ENCODE measurements around the gene DNM1. TPM values are rescaled to one million over a fixed set of nuclear protein-coding genes. Genes with fewer than 3 reads are reported as not detected.
"Not testable (repeated sequence)": the region's sequence is repeated elsewhere in the genome, so short reads cannot be mapped to it uniquely, and the experiment has no call there.

Gene DNM1
- total RNA-seq, 4 donors from 2014 or later: 8.6 to 22.3 (median 14.4) TPM

DNA sequence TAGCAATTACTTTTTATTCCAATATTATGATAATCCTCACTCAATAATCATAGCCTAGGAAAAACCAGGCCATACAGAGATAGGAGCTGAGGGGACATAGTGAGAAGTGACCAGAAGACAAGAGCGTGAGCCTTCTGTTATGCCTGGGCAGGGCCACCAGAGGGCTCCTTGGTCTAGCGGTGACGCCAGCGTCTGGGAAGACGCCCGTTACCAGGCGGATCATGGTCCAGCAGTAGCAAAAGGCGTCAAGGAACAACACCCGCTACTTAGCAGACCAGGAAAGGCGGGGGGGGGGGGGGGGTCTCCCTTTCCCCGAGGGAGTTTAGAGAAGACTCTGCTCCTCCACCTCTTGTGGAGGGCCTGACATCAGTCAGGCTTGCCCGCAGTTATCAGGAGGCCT, 21.7 kb upstream of the DNM1 start:
- H3K4me1 ChIP-seq, H3K4me3 ChIP-seq, H3K9me3 ChIP-seq, ATAC-seq, H3K27ac ChIP-seq, H3K27me3 ChIP-seq: not testable (repeated sequence)
- WGBS, 2 donors (ENCODE audit: low coverage in 1 of 2): 14 to 33% methylated on average over 2 of the region's 12 CpGs
- TF ChIP-seq, protein P1, sequence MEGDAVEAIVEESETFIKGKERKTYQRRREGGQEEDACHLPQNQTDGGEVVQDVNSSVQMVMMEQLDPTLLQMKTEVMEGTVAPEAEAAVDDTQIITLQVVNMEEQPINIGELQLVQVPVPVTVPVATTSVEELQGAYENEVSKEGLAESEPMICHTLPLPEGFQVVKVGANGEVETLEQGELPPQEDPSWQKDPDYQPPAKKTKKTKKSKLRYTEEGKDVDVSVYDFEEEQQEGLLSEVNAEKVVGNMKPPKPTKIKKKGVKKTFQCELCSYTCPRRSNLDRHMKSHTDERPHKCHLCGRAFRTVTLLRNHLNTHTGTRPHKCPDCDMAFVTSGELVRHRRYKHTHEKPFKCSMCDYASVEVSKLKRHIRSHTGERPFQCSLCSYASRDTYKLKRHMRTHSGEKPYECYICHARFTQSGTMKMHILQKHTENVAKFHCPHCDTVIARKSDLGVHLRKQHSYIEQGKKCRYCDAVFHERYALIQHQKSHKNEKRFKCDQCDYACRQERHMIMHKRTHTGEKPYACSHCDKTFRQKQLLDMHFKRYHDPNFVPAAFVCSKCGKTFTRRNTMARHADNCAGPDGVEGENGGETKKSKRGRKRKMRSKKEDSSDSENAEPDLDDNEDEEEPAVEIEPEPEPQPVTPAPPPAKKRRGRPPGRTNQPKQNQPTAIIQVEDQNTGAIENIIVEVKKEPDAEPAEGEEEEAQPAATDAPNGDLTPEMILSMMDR (IDR thresholded peaks at IDR 0.05): peak in 3 of 4 experiments; percentile 54 to 73 (median 56)
- peaks cover 0 to 89% of the 10 kb centered on the region in 2 donors for H3K36me3 ChIP-seq

DNA sequence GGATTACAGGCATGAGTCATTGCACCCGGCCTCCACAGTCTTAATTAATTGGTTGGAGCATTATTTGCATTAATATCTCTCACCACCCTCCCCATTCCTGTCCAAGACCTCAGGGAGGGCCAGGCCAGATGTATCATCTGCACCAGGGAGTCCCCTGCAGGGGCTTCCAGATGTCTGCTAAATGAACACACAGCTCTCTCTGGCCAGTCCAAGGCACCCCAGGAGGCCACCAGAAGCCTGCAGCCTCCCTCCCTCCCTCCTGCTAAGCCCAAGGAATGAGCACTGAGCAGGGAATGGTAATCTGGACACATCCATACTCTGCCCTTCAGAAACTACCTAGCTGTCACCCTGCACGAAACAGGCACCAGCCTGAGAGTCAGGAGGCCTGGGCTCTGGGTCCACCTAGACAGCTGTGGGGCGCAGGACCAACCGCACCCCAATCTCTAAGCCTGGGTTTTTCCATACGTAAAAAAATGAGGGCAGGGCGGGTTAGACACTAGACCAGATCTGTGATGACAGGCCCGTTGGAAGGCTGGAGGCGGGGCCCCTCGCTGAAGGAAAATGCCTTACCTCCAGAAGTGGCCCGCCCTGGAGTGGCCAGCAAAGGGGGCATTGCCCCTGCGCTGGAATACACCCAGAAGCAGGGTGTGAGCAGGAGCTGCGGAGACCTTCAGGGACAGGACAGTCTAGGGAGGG, 20.1 kb upstream of the DNM1 start:
- TF ChIP-seq, protein P1 (IDR thresholded peaks at IDR 0.05): no peak
- TF ChIP-seq EP300 (IDR thresholded peaks at IDR 0.05): no peak
- TF ChIP-seq POLR2AphosphoS5 (IDR thresholded peaks at IDR 0.05): no peak
- TF ChIP-seq POLR2A (IDR thresholded peaks at IDR 0.05): no peak
- Histone ChIP-seq H3K4me1 (no peaks in the 10 kb centered on the region), H3K36me3 (peaks cover 0 to 86% of the 10 kb centered on the region in 2 donors), H3K4me3 (no peak overlapping the region), H3K27me3 (no peaks in the 10 kb centered on the region), H3K9me3 (no peaks in the 10 kb centered on the region), H3K27ac (no peak overlapping the region)
- WGBS, 2 donors (ENCODE audit: low coverage in 1 of 2): 90 to 100% methylated on average over 1 to 5 of the region's 12 CpGs
- no peak for ATAC-seq

DNA sequence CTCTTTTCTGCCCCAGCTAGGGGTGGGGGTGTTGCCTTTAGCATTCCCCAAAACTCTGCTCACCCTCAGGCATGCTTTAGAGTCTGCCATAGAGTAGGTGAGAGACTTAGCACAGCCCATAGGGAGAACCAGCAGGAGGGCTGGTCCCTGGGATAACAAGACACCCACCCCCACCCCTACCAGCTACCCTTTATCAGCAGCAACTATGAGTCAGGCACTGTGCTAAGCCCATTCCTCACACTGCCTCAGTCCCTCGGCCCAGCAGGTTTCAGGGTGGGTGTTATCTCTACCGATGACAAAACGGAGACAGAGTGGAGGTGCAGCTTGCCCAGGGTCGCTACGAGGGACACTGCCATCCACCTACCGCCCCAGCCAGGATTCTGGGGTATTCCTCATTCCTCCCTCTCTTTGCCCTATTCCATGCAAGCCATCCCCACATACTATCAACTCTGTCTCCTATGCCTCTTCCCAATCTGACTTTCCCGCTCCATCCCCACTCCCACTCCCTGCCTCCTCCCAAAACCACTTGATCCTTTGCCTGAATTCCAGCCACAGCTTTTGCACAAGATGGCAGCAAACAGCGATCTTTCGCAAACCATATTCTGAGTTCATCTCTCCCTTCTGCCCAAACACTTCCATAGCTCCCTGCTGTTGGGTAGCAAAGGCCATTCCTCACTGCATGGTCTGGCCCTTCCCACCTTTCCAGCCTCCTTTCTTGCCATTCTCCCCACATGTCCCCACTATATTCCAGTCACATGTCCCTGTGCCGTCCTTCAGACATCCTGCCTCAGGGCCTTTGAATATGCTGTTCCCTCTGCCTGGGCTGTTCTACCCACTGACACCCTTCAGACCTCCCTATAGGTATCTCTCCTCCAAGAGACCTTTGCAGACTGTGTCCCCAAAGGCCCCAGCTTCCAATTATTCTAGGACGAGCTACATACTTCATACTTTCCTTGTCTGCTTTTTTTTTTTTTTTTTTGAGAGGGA, 16.9 kb upstream of the DNM1 start:
- Histone ChIP-seq H3K4me1 (peaks cover 0 to 13% (median 6%) of the 10 kb centered on the region in 3 donors), H3K27ac (no peak overlapping the region), H3K4me3 (no peak overlapping the region), H3K27me3 (no peaks in the 10 kb centered on the region), H3K36me3 (peaks cover 0 to 78% of the 10 kb centered on the region in 2 donors), H3K9me3 (no peaks in the 10 kb centered on the region)
- TF ChIP-seq POLR2AphosphoS5 (IDR thresholded peaks at IDR 0.05) (no peak), EP300 (IDR thresholded peaks at IDR 0.05) (no peak), POLR2A (IDR thresholded peaks at IDR 0.05) (no peak)
- TF ChIP-seq, protein P1 (IDR thresholded peaks at IDR 0.05): no peak
- no peak for ATAC-seq
- WGBS, 2 donors (ENCODE audit: low coverage in 1 of 2): 86 to 100% methylated on average over 4 to 11 of the region's 11 CpGs

DNA sequence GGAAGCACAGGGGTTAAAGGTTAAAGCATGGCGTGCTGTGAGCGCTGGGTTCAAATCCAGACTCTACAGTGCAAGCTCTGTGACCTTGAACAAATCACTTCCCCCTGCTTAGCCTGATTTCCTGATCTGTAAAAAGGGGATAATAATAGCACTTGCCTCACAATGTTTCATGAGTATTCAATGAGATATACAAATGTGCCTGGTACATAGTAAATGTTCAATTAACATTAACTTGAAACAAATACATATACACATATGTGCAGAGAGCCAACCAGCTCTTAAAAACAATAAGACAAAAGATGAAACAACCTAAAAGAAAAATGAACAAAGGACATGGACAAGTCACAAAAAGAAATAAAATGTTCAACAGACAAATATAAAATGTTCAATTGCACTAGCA, 15.8 kb upstream of the DNM1 start:
- 87 to 100% methylated on average over 2 of the region's 2 CpGs for WGBS, 2 donors (ENCODE audit: low coverage in 1 of 2)
- Histone ChIP-seq H3K4me3 (no peak overlapping the region), H3K9me3 (no peaks in the 10 kb centered on the region), H3K27me3 (no peaks in the 10 kb centered on the region), H3K27ac (no peak overlapping the region), H3K4me1 (peaks cover 0 to 19% (median 6%) of the 10 kb centered on the region in 3 donors), H3K36me3 (peaks cover 0 to 77% of the 10 kb centered on the region in 2 donors)
- no peak for TF ChIP-seq POLR2AphosphoS5 (IDR thresholded peaks at IDR 0.05)
- TF ChIP-seq POLR2A (IDR thresholded peaks at IDR 0.05): no peak
- TF ChIP-seq, protein P1 (IDR thresholded peaks at IDR 0.05): no peak
- no peak for TF ChIP-seq EP300 (IDR thresholded peaks at IDR 0.05)
- ATAC-seq: no peak
